Ascending aorta (tissue), 2 donors: Measurements from ENCODE around the gene DNAAF1. TPM values are rescaled to one million over a fixed set of nuclear protein-coding genes. Genes with fewer than 3 reads are reported as not detected.

ENCODE experiments used
- DNase-seq, 2 donors: peaks; one replicate each; pipeline ENCODE4 v3.0.0-alpha.2; 2019; ENCODE audit warnings: low spot score in 2 of 2
- H3K27ac ChIP-seq, 2 donors: fragments of 200-600 bp; sonication (generic); one replicate each; pipeline ENCODE4 v1.5.1; 2016 to 2017; ENCODE audit warnings: mild to moderate bottlenecking in 1 of 2
- H3K27me3 ChIP-seq: fragments of 200-600 bp; sonication (generic); one replicate; pipeline ENCODE4 v1.5.1; 2017
- H3K36me3 ChIP-seq, 2 donors: fragments of 200-600 bp; sonication (generic); one replicate each; pipeline ENCODE4 v1.5.1; 2016
- H3K4me1 ChIP-seq, 2 donors: fragments of 200-600 bp; sonication (generic); one replicate each; pipeline ENCODE4 v1.5.1; 2016 to 2017; ENCODE audit warnings: mild to moderate bottlenecking in 1 of 2
- H3K4me3 ChIP-seq, 2 donors: fragments of 200-600 bp; sonication (generic); one replicate each; pipeline ENCODE4 v1.5.1; 2016 to 2017; ENCODE audit warnings: mild to moderate bottlenecking in 1 of 2
- H3K9me3 ChIP-seq, 2 donors: fragments of 200-600 bp; sonication (generic); one replicate each; pipeline ENCODE4 v1.5.1; 2016
- CTCF ChIP-seq, 3 experiments: fragments of 200-600 bp in 2 of 3; fragments of 450-650 bp in 1 of 3; sonication (generic) in 2 of 3; IDR thresholded peaks; one replicate each; pipeline ENCODE4 v1.5.1; 2016 to 2019; ENCODE audit warnings: antibody characterized with exemption in 3 of 3, mild to moderate bottlenecking in 1 of 3, moderate library complexity in 1 of 3
- intact Hi-C: fragments of 100-400 bp; cut with DNase I; formaldehyde crosslinking; loops from one replicate; pipeline ENCODE4 v1.15.1; 2023
- total RNA-seq: library from RNA; depleted of rRNA; stranded (reverse); fragments of >200 nt; gene quantifications from one replicate; pipeline ENCODE4 v1.1.0, GENCODE V29; 2016

The DNAAF1 gene
- total RNA-seq, 1 donor from 2014 or later: not detected

DNA sequence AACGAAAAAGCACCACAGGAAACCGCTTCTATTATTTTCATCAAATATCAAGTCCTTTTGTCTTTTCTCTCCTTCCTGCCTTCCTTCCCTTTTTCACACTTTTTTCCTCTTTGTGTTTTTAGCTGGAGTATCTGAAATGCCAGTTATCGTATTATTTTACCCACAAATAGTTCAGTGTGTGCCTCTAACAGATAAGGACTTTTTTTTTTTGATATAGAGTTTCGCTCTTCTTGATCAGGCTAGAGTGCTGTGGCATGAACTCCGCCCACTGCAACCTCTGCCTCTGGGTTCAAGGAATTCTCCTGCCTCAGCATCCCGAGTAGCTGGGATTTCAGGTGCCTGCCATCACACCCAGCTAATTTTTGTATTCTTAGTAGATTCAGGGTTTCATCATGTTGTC is 10.7 kb downstream of the DNAAF1 start:
- H3K9me3 ChIP-seq: no peaks in the 10 kb centered on the region
- H3K27me3 ChIP-seq: no peaks in the 10 kb centered on the region
- no peaks in the 10 kb centered on the region for H3K4me1 ChIP-seq
- intact Hi-C loops: no loop called here
- H3K27ac ChIP-seq: no peak overlapping the region
- no peak for DNase-seq
- no peak for TF ChIP-seq CTCF (IDR thresholded peaks at IDR 0.05)
- no peak overlapping the region for H3K4me3 ChIP-seq
- H3K36me3 ChIP-seq: no peaks in the 10 kb centered on the region

- intact Hi-C loops: no loop called here
- no peak for TF ChIP-seq CTCF (IDR thresholded peaks at IDR 0.05)
Observed at GRCh38 chr16:84156342-84156784, 11.3 kb downstream of the DNAAF1 start.

DNA sequence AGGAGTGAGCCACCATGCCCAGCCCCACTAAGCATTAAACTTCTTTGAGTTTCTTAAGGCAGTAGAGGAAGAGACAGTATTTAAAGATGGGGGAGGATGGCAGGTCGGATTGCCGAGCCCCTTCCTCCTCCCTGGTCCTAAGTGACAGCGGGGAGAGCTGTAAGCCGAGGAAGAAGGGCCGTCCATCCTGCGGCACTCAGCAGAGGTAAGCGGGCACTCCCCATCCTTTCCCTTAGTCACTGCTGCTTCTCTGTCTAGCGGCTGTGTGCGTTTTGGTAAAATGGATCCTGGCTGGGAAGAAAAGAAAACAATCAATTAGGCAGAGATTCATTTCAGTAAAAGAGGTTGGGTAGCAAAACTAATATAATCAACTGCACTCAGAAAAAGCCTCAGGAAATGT is 13.9 kb downstream of the DNAAF1 start:
- intact Hi-C loops: no loop called here
- no peaks in the 10 kb centered on the region for H3K36me3 ChIP-seq
- no peak for DNase-seq
- no peaks in the 10 kb centered on the region for H3K9me3 ChIP-seq
- H3K27ac ChIP-seq: no peak overlapping the region
- no peaks in the 10 kb centered on the region for H3K27me3 ChIP-seq
- no peak for TF ChIP-seq CTCF (IDR thresholded peaks at IDR 0.05)
- no peak overlapping the region for H3K4me3 ChIP-seq
- H3K4me1 ChIP-seq: no peaks in the 10 kb centered on the region

More at GRCh38 chr16:84156342-84156784, 11.3 kb downstream of the DNAAF1 start:
- no peak overlapping the region for H3K27ac ChIP-seq
- no peak overlapping the region for H3K4me3 ChIP-seq
- no peaks in the 10 kb centered on the region for H3K4me1 ChIP-seq
- DNase-seq: no peak
- H3K9me3 ChIP-seq: no peaks in the 10 kb centered on the region
- no peaks in the 10 kb centered on the region for H3K27me3 ChIP-seq
- H3K36me3 ChIP-seq: no peaks in the 10 kb centered on the region

GRCh38 chr16:84159800-84160199 is 14.7 kb downstream of the DNAAF1 start:
- intact Hi-C loops: no loop called here
- no peak overlapping the region for H3K4me3 ChIP-seq
- TF ChIP-seq CTCF (IDR thresholded peaks at IDR 0.05): no peak
- no peak overlapping the region for H3K27ac ChIP-seq
- no peaks in the 10 kb centered on the region for H3K27me3 ChIP-seq
- no peaks in the 10 kb centered on the region for H3K4me1 ChIP-seq
- no peak for DNase-seq
- no peaks in the 10 kb centered on the region for H3K9me3 ChIP-seq
- no peaks in the 10 kb centered on the region for H3K36me3 ChIP-seq

DNA sequence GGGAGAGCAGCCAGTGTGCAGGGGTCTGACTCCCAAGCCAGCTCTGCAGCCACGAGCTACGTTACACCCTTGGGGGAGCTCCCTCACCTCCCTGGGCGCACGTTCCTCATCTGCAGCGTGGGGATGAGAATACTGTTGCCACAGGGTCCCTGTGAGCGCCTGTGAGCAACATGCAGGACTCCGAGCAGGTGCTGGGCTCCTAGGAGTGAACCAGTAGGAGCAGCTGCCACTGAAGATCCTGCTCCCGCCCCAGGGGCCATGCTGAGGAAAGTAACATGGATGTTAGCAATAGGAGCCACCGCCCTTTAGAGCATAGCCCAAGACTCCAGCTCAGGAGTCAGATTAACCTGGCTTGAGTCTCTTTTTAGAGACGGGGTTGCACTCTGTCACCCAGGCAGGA is 15.9 kb downstream of the DNAAF1 start:
- H3K36me3 ChIP-seq: no peaks in the 10 kb centered on the region
- no peak overlapping the region for H3K4me3 ChIP-seq
- no peaks in the 10 kb centered on the region for H3K4me1 ChIP-seq
- H3K27ac ChIP-seq: no peak overlapping the region
- H3K9me3 ChIP-seq: no peaks in the 10 kb centered on the region
- no peaks in the 10 kb centered on the region for H3K27me3 ChIP-seq
- TF ChIP-seq CTCF (IDR thresholded peaks at IDR 0.05): no peak
- DNase-seq: no peak
- intact Hi-C loops: no loop called here

- no peak overlapping the region for H3K27ac ChIP-seq
- DNase-seq: no peak
- no peak for TF ChIP-seq CTCF (IDR thresholded peaks at IDR 0.05)
- intact Hi-C loops: no loop called here
- no peaks in the 10 kb centered on the region for H3K9me3 ChIP-seq
- H3K4me3 ChIP-seq: no peak overlapping the region
- H3K4me1 ChIP-seq: no peaks in the 10 kb centered on the region
- no peaks in the 10 kb centered on the region for H3K36me3 ChIP-seq
- H3K27me3 ChIP-seq: no peaks in the 10 kb centered on the region
Observed at GRCh38 chr16:84161801-84162200, 16.7 kb downstream of the DNAAF1 start.
